ENCODE measurements around the gene MAML1.

MAML1 gene

GRCh38 chr5:179762079-179762780 is 29.6 kb downstream of the MAML1 start:
- TF ChIP-seq CTCF (IDR thresholded peaks at IDR 0.05; ENCODE audit: borderline replicate concordance, extremely low read depth, low read length, poor library complexity, severe bottlenecking), result no peak
- TF ChIP-seq EZH2 (IDR thresholded peaks at IDR 0.05; ENCODE audit: borderline replicate concordance, low read depth, low read length, severe bottlenecking), result no peak
- Histone ChIP-seq H3K79me2 (ENCODE audit: insufficient read depth, low read length) (peaks cover 93% of the 10 kb centered on the region), H3K27ac (ENCODE audit: low read length) (no peak overlapping the region), H3K4me2 (ENCODE audit: insufficient read depth, low read length) (no peak overlapping the region), H3K4me1 (ENCODE audit: insufficient read depth, low read length) (peaks cover 18% of the 10 kb centered on the region), H3K4me3 (ENCODE audit: low read depth in 1 of 2, low read length in 2 of 2) (no peak overlapping the region), H2AFZ (ENCODE audit: low read depth, low read length) (no peak overlapping the region), H3K27me3 (ENCODE audit: insufficient read depth, low read length, poor library complexity) (no peaks in the 10 kb centered on the region), H3K9me3 (ENCODE audit: insufficient read depth, low read length, severe bottlenecking) (no peaks in the 10 kb centered on the region), H4K20me1 (ENCODE audit: insufficient read depth, low read length) (peaks cover 83% of the 10 kb centered on the region), H3K9ac (ENCODE audit: low read depth, low read length) (no peak overlapping the region), H3K36me3 (ENCODE audit: insufficient read depth, low read length) (peaks cover 28% of the 10 kb centered on the region)
- peak; percentile 75 for ATAC-seq (ENCODE audit: insufficient read depth, low read depth)
- DNase-seq, result peak; percentile 47

DNA sequence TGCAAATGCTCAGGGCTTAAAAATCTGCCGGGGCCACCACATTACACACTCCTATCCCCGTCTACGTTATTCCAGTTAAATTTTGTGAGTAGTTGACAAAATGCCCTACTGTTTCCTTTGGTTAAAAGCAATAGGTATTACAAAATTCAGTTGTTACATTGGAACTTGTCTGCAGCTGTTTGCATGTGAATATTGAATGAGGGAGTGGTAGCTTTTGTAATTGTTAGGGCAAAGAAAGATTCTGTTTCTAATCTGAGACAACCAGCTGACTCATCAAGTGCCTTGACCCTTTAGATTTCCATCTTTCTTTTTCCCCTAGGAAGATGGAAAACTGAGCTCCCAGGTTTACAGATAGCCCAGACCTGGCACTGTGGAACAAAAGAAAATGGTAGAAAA is 30.2 kb downstream of the MAML1 start:
- Histone ChIP-seq H3K27me3 (ENCODE audit: insufficient read depth, low read length, poor library complexity) (no peaks in the 10 kb centered on the region), H3K79me2 (ENCODE audit: insufficient read depth, low read length) (peaks cover 91% of the 10 kb centered on the region), H3K4me2 (ENCODE audit: insufficient read depth, low read length) (no peak overlapping the region), H2AFZ (ENCODE audit: low read depth, low read length) (no peak overlapping the region), H3K9me3 (ENCODE audit: insufficient read depth, low read length, severe bottlenecking) (no peaks in the 10 kb centered on the region), H3K4me1 (ENCODE audit: insufficient read depth, low read length) (peaks cover 18% of the 10 kb centered on the region), H4K20me1 (ENCODE audit: insufficient read depth, low read length) (peaks cover 83% of the 10 kb centered on the region), H3K4me3 (ENCODE audit: low read depth in 1 of 2, low read length in 2 of 2) (no peak overlapping the region), H3K9ac (ENCODE audit: low read depth, low read length) (no peak overlapping the region), H3K27ac (ENCODE audit: low read length) (no peak overlapping the region), H3K36me3 (ENCODE audit: insufficient read depth, low read length) (peaks cover 33% of the 10 kb centered on the region)
- ATAC-seq (ENCODE audit: insufficient read depth, low read depth), result no peak
- DNase-seq, result no peak
- TF ChIP-seq EZH2 (IDR thresholded peaks at IDR 0.05; ENCODE audit: borderline replicate concordance, low read depth, low read length, severe bottlenecking) (no peak), CTCF (IDR thresholded peaks at IDR 0.05; ENCODE audit: borderline replicate concordance, extremely low read depth, low read length, poor library complexity, severe bottlenecking) (no peak)

DNA sequence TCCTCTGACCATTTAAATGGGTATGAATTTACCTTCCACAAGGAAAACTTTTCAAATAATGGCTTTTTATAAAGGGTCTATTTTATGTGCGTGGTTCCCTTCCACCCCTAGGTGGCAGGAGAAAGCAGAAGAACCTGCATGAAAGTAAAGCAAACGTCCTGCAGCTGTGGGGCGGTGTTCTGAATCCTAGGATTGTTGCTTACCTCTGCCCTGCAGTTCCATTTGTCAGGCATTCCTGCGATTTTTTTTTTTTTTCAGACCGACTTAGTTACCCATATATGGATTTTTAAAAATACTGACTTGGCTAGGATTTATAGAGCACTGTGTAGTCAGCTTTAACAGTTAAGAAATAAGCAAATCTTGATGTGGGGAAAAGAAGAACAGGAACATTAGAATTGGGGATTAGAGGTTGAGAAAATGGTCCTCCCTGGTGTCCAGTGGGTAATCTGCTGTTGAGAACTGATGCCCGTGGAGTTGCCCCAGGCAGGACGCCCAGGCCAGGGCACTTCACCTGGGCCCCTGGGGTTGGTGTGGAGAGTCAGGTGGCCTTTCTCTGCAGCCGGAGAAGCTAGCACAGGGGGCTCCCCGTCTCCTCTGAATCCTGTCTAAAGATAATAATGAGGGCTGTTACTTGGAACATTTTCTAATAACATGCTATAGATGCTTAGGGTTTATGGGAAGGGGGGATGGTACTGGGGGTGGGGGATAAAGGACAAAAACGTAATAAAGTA is 30.8 kb downstream of the MAML1 start:
- Histone ChIP-seq H3K79me2 (ENCODE audit: insufficient read depth, low read length) (peaks cover 87% of the 10 kb centered on the region), H4K20me1 (ENCODE audit: insufficient read depth, low read length) (peaks cover 83% of the 10 kb centered on the region), H3K9ac (ENCODE audit: low read depth, low read length) (no peak overlapping the region), H3K27ac (ENCODE audit: low read length) (no peak overlapping the region), H3K4me3 (ENCODE audit: low read depth in 1 of 2, low read length in 2 of 2) (no peak overlapping the region), H3K4me1 (ENCODE audit: insufficient read depth, low read length) (peaks cover 18% of the 10 kb centered on the region), H2AFZ (ENCODE audit: low read depth, low read length) (no peak overlapping the region), H3K36me3 (ENCODE audit: insufficient read depth, low read length) (peaks cover 39% of the 10 kb centered on the region), H3K4me2 (ENCODE audit: insufficient read depth, low read length) (no peak overlapping the region), H3K27me3 (ENCODE audit: insufficient read depth, low read length, poor library complexity) (no peaks in the 10 kb centered on the region), H3K9me3 (ENCODE audit: insufficient read depth, low read length, severe bottlenecking) (no peaks in the 10 kb centered on the region)
- ATAC-seq (ENCODE audit: insufficient read depth, low read depth), result peak; percentile 75
- peak; percentile 60 for DNase-seq
- TF ChIP-seq CTCF (IDR thresholded peaks at IDR 0.05; ENCODE audit: borderline replicate concordance, extremely low read depth, low read length, poor library complexity, severe bottlenecking) (peak; percentile 90), EZH2 (IDR thresholded peaks at IDR 0.05; ENCODE audit: borderline replicate concordance, low read depth, low read length, severe bottlenecking) (no peak)
